Mesendoderm (in vitro differentiated cells): ENCODE measurements around the gene ARHGEF10L.

Experiments
- DNase-seq: peaks from one replicate; pipeline ENCODE4 v3.0.0; 2013
- H2AK5ac ChIP-seq: 2 replicates; pipeline ENCODE4 v1.6.1; 2013; ENCODE audit warnings: low read length, inconsistent platforms
- H2BK120ac ChIP-seq: 2 replicates; pipeline ENCODE4 v1.6.1; 2013; ENCODE audit warnings: low read depth, mild to moderate bottlenecking, low read length, moderate library complexity, mixed read lengths
- H2BK15ac ChIP-seq: replicated peaks from 2 replicates; pipeline ENCODE4 v1.6.1; 2013; ENCODE audit warnings: low read depth, mild to moderate bottlenecking, moderate library complexity
- H2BK5ac ChIP-seq: 2 replicates; pipeline ENCODE4 v1.6.1; 2013; ENCODE audit warnings: low read length, inconsistent platforms
- H3K18ac ChIP-seq: 2 replicates; pipeline ENCODE4 v1.6.1; 2013; ENCODE audit warnings: mild to moderate bottlenecking, low read length, mixed read lengths
- H3K23ac ChIP-seq: one replicate; pipeline ENCODE4 v1.6.1; 2013; ENCODE audit warnings: low read length
- H3K27ac ChIP-seq: 2 replicates; pipeline ENCODE4 v1.5.1; 2013; ENCODE audit warnings: low read depth, mild to moderate bottlenecking, inconsistent platforms, low read length, moderate library complexity
- H3K27me3 ChIP-seq: 2 replicates; pipeline ENCODE4 v1.6.1; 2013; ENCODE audit warnings: low read length, control low read depth, mild to moderate bottlenecking, inconsistent platforms; ENCODE audit not compliant: insufficient read depth, poor library complexity
- H3K36me3 ChIP-seq: 2 replicates; pipeline ENCODE4 v1.6.1; 2013; ENCODE audit warnings: low read length, inconsistent platforms; ENCODE audit not compliant: control insufficient read depth, insufficient read depth
- H3K4ac ChIP-seq: one replicate; pipeline ENCODE4 v1.6.1; 2013; ENCODE audit warnings: low read depth, mild to moderate bottlenecking, low read length, moderate library complexity
- H3K4me1 ChIP-seq: 2 replicates; pipeline ENCODE4 v1.6.1; 2013; ENCODE audit warnings: low read depth, low read length, inconsistent platforms; ENCODE audit not compliant: control insufficient read depth
- H3K4me2 ChIP-seq: 2 replicates; pipeline ENCODE4 v1.6.1; 2013; ENCODE audit warnings: low read length
- H3K4me3 ChIP-seq: 2 replicates; pipeline ENCODE4 v1.5.1; 2013; ENCODE audit warnings: mild to moderate bottlenecking, low read length
- H3K56ac ChIP-seq: one replicate; pipeline ENCODE4 v1.6.1; 2013; ENCODE audit warnings: low read length
- H3K79me1 ChIP-seq: 2 replicates; pipeline ENCODE4 v1.6.1; 2013; ENCODE audit warnings: low read length, inconsistent platforms
- H3K79me2 ChIP-seq: 2 replicates; pipeline ENCODE4 v1.6.1; 2013; ENCODE audit warnings: mild to moderate bottlenecking, low read length; ENCODE audit not compliant: control insufficient read depth, insufficient read depth
- H3K9ac ChIP-seq: 2 replicates; pipeline ENCODE4 v1.6.1; 2013; ENCODE audit warnings: low read length, inconsistent platforms
- H4K5ac ChIP-seq: one replicate; pipeline ENCODE4 v1.6.1; 2013; ENCODE audit warnings: low read length
- H4K8ac ChIP-seq: one replicate; pipeline ENCODE4 v1.6.1; 2013; ENCODE audit warnings: low read depth, mild to moderate bottlenecking, control low read depth, low read length, moderate library complexity
- WGBS: extraction: QIAGEN DNeasy Blood & Tissue Kit; methylation state at CpG from one replicate; pipeline ENCODE4 v1.1.7; 2013; ENCODE audit warnings: low lambda C conversion rate, missing lambda C conversion rate; ENCODE audit not compliant: insufficient coverage; ENCODE audit errors: extremely low coverage; 5-methylcytosine and 5-hydroxymethylcytosine counted together

Gene ARHGEF10L

GRCh38 chr1:17729248-17729647 lies 189.8 kb downstream of the ARHGEF10L start:
- Histone ChIP-seq H2BK15ac (no peak overlapping the region), H3K4me1 (no peaks in the 10 kb centered on the region), H2BK5ac (no peak overlapping the region), H2AK5ac (no peak overlapping the region), H4K8ac (no peak overlapping the region), H3K56ac (no peak overlapping the region), H3K4me3 (no peak overlapping the region), H3K4ac (no peak overlapping the region), H3K23ac (no peak overlapping the region), H4K5ac (no peak overlapping the region), H2BK120ac (no peak overlapping the region), H3K79me2 (no peaks in the 10 kb centered on the region), H3K9ac (no peak overlapping the region), H3K27me3 (no peaks in the 10 kb centered on the region), H3K36me3 (no peaks in the 10 kb centered on the region), H3K79me1 (no peaks in the 10 kb centered on the region), H3K4me2 (no peak overlapping the region), H3K18ac (no peak overlapping the region), H3K27ac (no peak overlapping the region)
- WGBS = no CpG with 5 or more reads among the region's 12 CpGs
- no peak for DNase-seq

- Histone ChIP-seq H2BK15ac (no peak overlapping the region), H3K9ac (no peak overlapping the region), H3K36me3 (no peaks in the 10 kb centered on the region), H2AK5ac (no peak overlapping the region), H3K4ac (no peak overlapping the region), H4K5ac (no peak overlapping the region), H3K4me1 (no peaks in the 10 kb centered on the region), H3K4me2 (no peak overlapping the region), H3K56ac (no peak overlapping the region), H3K18ac (no peak overlapping the region), H2BK120ac (no peak overlapping the region), H3K4me3 (no peak overlapping the region), H2BK5ac (no peak overlapping the region), H3K79me1 (no peaks in the 10 kb centered on the region), H4K8ac (no peak overlapping the region), H3K27me3 (no peaks in the 10 kb centered on the region), H3K27ac (no peak overlapping the region), H3K79me2 (no peaks in the 10 kb centered on the region), H3K23ac (no peak overlapping the region)
- no peak for DNase-seq
- WGBS = no CpG with 5 or more reads among the region's 10 CpGs
These were observed 190.4 kb downstream of the ARHGEF10L start for GRCh38 chr1:17729909-17730308.

- no peak overlapping the region for H2BK120ac ChIP-seq
- no peak overlapping the region for H3K27ac ChIP-seq
- no peaks in the 10 kb centered on the region for H3K36me3 ChIP-seq
- no peak overlapping the region for H2BK15ac ChIP-seq
- no CpG with 5 or more reads among the region's 5 CpGs for WGBS
- H3K4me2 ChIP-seq = no peak overlapping the region
- H3K79me2 ChIP-seq = no peaks in the 10 kb centered on the region
- no peak for DNase-seq
- H2AK5ac ChIP-seq = no peak overlapping the region
- H3K79me1 ChIP-seq = no peaks in the 10 kb centered on the region
- no peak overlapping the region for H3K9ac ChIP-seq
- no peaks in the 10 kb centered on the region for H3K4me1 ChIP-seq
- H3K23ac ChIP-seq = no peak overlapping the region
- no peak overlapping the region for H3K4me3 ChIP-seq
- no peak overlapping the region for H3K18ac ChIP-seq
- no peak overlapping the region for H2BK5ac ChIP-seq
- no peak overlapping the region for H3K4ac ChIP-seq
- no peaks in the 10 kb centered on the region for H3K27me3 ChIP-seq
- no peak overlapping the region for H4K8ac ChIP-seq
- H4K5ac ChIP-seq = no peak overlapping the region
- no peak overlapping the region for H3K56ac ChIP-seq
These were observed 192.0 kb downstream of the ARHGEF10L start for GRCh38 chr1:17731460-17731859.

- no CpG with 5 or more reads among the region's 2 CpGs for WGBS
- H3K4ac ChIP-seq = no peak overlapping the region
- H3K4me3 ChIP-seq = no peak overlapping the region
- no peaks in the 10 kb centered on the region for H3K79me2 ChIP-seq
- H3K79me1 ChIP-seq = no peaks in the 10 kb centered on the region
- H3K18ac ChIP-seq = no peak overlapping the region
- H3K56ac ChIP-seq = no peak overlapping the region
- H4K8ac ChIP-seq = no peak overlapping the region
- no peak overlapping the region for H2BK5ac ChIP-seq
- H2BK15ac ChIP-seq = no peak overlapping the region
- no peaks in the 10 kb centered on the region for H3K36me3 ChIP-seq
- no peak overlapping the region for H2AK5ac ChIP-seq
- H3K27me3 ChIP-seq = no peaks in the 10 kb centered on the region
- no peak overlapping the region for H4K5ac ChIP-seq
- no peak overlapping the region for H3K4me2 ChIP-seq
- H3K23ac ChIP-seq = no peak overlapping the region
- no peak for DNase-seq
- H2BK120ac ChIP-seq = no peak overlapping the region
- H3K27ac ChIP-seq = no peak overlapping the region
- H3K4me1 ChIP-seq = no peaks in the 10 kb centered on the region
- H3K9ac ChIP-seq = no peak overlapping the region
These were observed 193.0 kb downstream of the ARHGEF10L start for GRCh38 chr1:17732475-17732874.

- Histone ChIP-seq H2BK15ac (no peak overlapping the region), H4K8ac (no peak overlapping the region), H3K4me2 (no peak overlapping the region), H2BK120ac (no peak overlapping the region), H2AK5ac (no peak overlapping the region), H3K23ac (no peak overlapping the region), H3K9ac (no peak overlapping the region), H3K4ac (no peak overlapping the region), H3K56ac (no peak overlapping the region), H2BK5ac (no peak overlapping the region), H3K79me2 (no peaks in the 10 kb centered on the region), H3K4me1 (no peaks in the 10 kb centered on the region), H3K4me3 (no peak overlapping the region), H3K27me3 (no peaks in the 10 kb centered on the region), H3K79me1 (no peaks in the 10 kb centered on the region), H3K18ac (no peak overlapping the region), H4K5ac (no peak overlapping the region), H3K27ac (no peak overlapping the region), H3K36me3 (no peaks in the 10 kb centered on the region)
- no peak for DNase-seq
- WGBS = no CpG with 5 or more reads among the region's 21 CpGs
These were observed 194.2 kb downstream of the ARHGEF10L start for GRCh38 chr1:17733661-17734060.

- no peak overlapping the region for H3K23ac ChIP-seq
- H3K4ac ChIP-seq = no peak overlapping the region
- H3K36me3 ChIP-seq = no peaks in the 10 kb centered on the region
- no peak overlapping the region for H3K4me3 ChIP-seq
- H3K27ac ChIP-seq = no peak overlapping the region
- no peak for DNase-seq
- H3K4me2 ChIP-seq = no peak overlapping the region
- no peak overlapping the region for H4K5ac ChIP-seq
- no peaks in the 10 kb centered on the region for H3K79me1 ChIP-seq
- H3K27me3 ChIP-seq = no peaks in the 10 kb centered on the region
- no peak overlapping the region for H2BK5ac ChIP-seq
- WGBS = no CpG with 5 or more reads among the region's 7 CpGs
- H3K18ac ChIP-seq = no peak overlapping the region
- H3K4me1 ChIP-seq = no peaks in the 10 kb centered on the region
- H4K8ac ChIP-seq = no peak overlapping the region
- no peaks in the 10 kb centered on the region for H3K79me2 ChIP-seq
- no peak overlapping the region for H2BK120ac ChIP-seq
- no peak overlapping the region for H2AK5ac ChIP-seq
- H2BK15ac ChIP-seq = no peak overlapping the region
- H3K9ac ChIP-seq = no peak overlapping the region
- no peak overlapping the region for H3K56ac ChIP-seq
These were observed 195.1 kb downstream of the ARHGEF10L start for GRCh38 chr1:17734609-17735008.
